Testis (tissue), 5 donors: ENCODE measurements around the gene ITIH3. TPM values are rescaled to one million over a fixed set of nuclear protein-coding genes. Genes with fewer than 3 reads are reported as not detected.

ENCODE experiments used
- DNase-seq: peaks from one replicate; pipeline ENCODE4 v3.0.0-alpha.2; 2019
- H3K27ac ChIP-seq, 2 donors: fragments of 200-600 bp; sonication (generic); one replicate each; pipeline ENCODE4 v1.5.1; 2019
- H3K27me3 ChIP-seq: fragments of 200-600 bp; sonication (generic); one replicate; pipeline ENCODE4 v1.5.1; 2019
- H3K36me3 ChIP-seq: fragments of 200-600 bp; sonication (generic); one replicate; pipeline ENCODE4 v1.5.1; 2017; ENCODE audit warnings: low read depth; ENCODE audit errors: missing control alignments
- H3K4me1 ChIP-seq: fragments of 200-600 bp; sonication (generic); one replicate; pipeline ENCODE4 v1.5.1; 2019
- H3K4me3 ChIP-seq, 2 donors: fragments of 200-600 bp; sonication (generic); one replicate each; pipeline ENCODE4 v1.5.1; 2017 to 2019
- H3K9me3 ChIP-seq: fragments of 200-600 bp; sonication (generic); one replicate; pipeline ENCODE4 v1.5.1; 2017
- CTCF ChIP-seq, 3 experiments: fragments of 450-650 bp in 2 of 3; fragments of 200-600 bp in 1 of 3; sonication (generic) in 1 of 3; IDR thresholded peaks; one replicate each; pipeline ENCODE4 v1.5.1; 2016 to 2019; ENCODE audit warnings: antibody characterized with exemption in 3 of 3, mild to moderate bottlenecking in 2 of 3, moderate library complexity in 1 of 3
- POLR2A ChIP-seq: fragments of 450-650 bp; IDR thresholded peaks from one replicate; pipeline ENCODE4 v1.6.1; 2017; ENCODE audit warnings: antibody characterized with exemption, mild to moderate bottlenecking, moderate library complexity
- WGBS, 2 donors: methylation state at CpG; one replicate each; pipeline ENCODE4 v1.1.5; 2018; 5-methylcytosine and 5-hydroxymethylcytosine counted together
- intact Hi-C: fragments of 100-400 bp; cut with DNase I; formaldehyde crosslinking; loops from one replicate; pipeline ENCODE4 v1.15.1; 2023; ENCODE audit warnings: low total_unique reads
- long read RNA-seq, 2 donors: transcript quantifications; one replicate each; lab custom pipeline, GENCODE V29; 2026
- polyA plus RNA-seq: library from polyadenylated mRNA; stranded (reverse); fragments of 350-450 nt; fragmentation: Illumina TruSeq; extraction: RNeasy Lipid Tissue Mini Kit (QIAGEN cat#74804); gene quantifications from one replicate; pipeline ENCODE4 v1.2.3, GENCODE V29; 2014; ENCODE audit warnings: low read depth, low replicate concordance; ENCODE audit not compliant: insufficient read depth
- total RNA-seq, 2 donors: library from RNA; depleted of rRNA; stranded (reverse); fragments of >200 nt; gene quantifications; one replicate each; pipeline ENCODE4 v1.2.3, GENCODE V29; 2016

The ITIH3 gene
- total RNA-seq (1 to 10 TPM; 5.4 to 6.3 TPM), polyA plus RNA-seq (9.9 TPM)
- long read RNA-seq, donor 1, partial matches to known transcripts = 0 of 1 reads
- long read RNA-seq, donor 1, other reads (novel, unspliced or antisense) = 0 of 1 reads
- long read RNA-seq, donor 2 = 0 reads

GRCh38 chr3:52794612-52795099 is at the start of gene ITIH3:
Gene ITIH3, plus strand, starts transcription at chr3:52794796. Its CDS starts 8 bp downstream, at chr3:52794804.
- 87 to 88% methylated on average over 7 to 10 of the region's 10 CpGs for WGBS, 2 donors
- no peaks in the 10 kb centered on the region for H3K9me3 ChIP-seq
- no peaks in the 10 kb centered on the region for H3K4me1 ChIP-seq
- H3K27me3 ChIP-seq = no peaks in the 10 kb centered on the region
- no peaks in the 10 kb centered on the region for H3K36me3 ChIP-seq
- no peak within 1 kb of the TSS for H3K27ac ChIP-seq
- no peak within 1 kb of the TSS for H3K4me3 ChIP-seq
- intact Hi-C loops = no loop called here
- DNase-seq = no peak
- TF ChIP-seq POLR2A (no peak), CTCF (IDR thresholded peaks at IDR 0.05) (no peak)

GRCh38 chr3:52752045-52752660 is 42.4 kb upstream of the ITIH3 start:
- DNase-seq = no peak
- no peak for TF ChIP-seq CTCF (IDR thresholded peaks at IDR 0.05)
- Histone ChIP-seq H3K27ac (no peak overlapping the region), H3K4me1 (peaks cover 8% of the 10 kb centered on the region), H3K9me3 (no peaks in the 10 kb centered on the region), H3K4me3 (no peak overlapping the region), H3K36me3 (no peaks in the 10 kb centered on the region), H3K27me3 (no peaks in the 10 kb centered on the region)
- WGBS, 2 donors = 89 to 93% methylated on average over 3 of the region's 3 CpGs
- intact Hi-C loops = no loop called here

GRCh38 chr3:52754373-52754772 is 40.2 kb upstream of the ITIH3 start:
- H3K27me3 ChIP-seq = no peaks in the 10 kb centered on the region
- TF ChIP-seq POLR2A = no peak
- no peak for TF ChIP-seq CTCF (IDR thresholded peaks at IDR 0.05)
- H3K27ac ChIP-seq = no peak overlapping the region
- 91 to 93% methylated on average over 4 of the region's 4 CpGs for WGBS, 2 donors
- H3K36me3 ChIP-seq = no peaks in the 10 kb centered on the region
- no peak for DNase-seq
- H3K4me3 ChIP-seq = no peak overlapping the region
- H3K9me3 ChIP-seq = no peaks in the 10 kb centered on the region
- H3K4me1 ChIP-seq = peaks cover 8% of the 10 kb centered on the region
- intact Hi-C loops = no loop called here

- 95 to 96% methylated on average over 1 of the region's 1 CpG for WGBS, 2 donors
- no peak for TF ChIP-seq CTCF (IDR thresholded peaks at IDR 0.05)
- no peak for TF ChIP-seq POLR2A
- no peaks in the 10 kb centered on the region for H3K9me3 ChIP-seq
- intact Hi-C loops = no loop called here
- no peaks in the 10 kb centered on the region for H3K27me3 ChIP-seq
- H3K36me3 ChIP-seq = no peaks in the 10 kb centered on the region
- no peak overlapping the region for H3K4me3 ChIP-seq
- H3K4me1 ChIP-seq = peaks cover 8% of the 10 kb centered on the region
- H3K27ac ChIP-seq = no peak overlapping the region
- DNase-seq = no peak
These were observed 38.5 kb upstream of the ITIH3 start for GRCh38 chr3:52756141-52756540.

- H3K27me3 ChIP-seq = no peaks in the 10 kb centered on the region
These were observed 31.1 kb upstream of the ITIH3 start for GRCh38 chr3:52763466-52763865.

More at GRCh38 chr3:52763466-52763865, 31.1 kb upstream of the ITIH3 start:
- Histone ChIP-seq H3K36me3 (no peaks in the 10 kb centered on the region), H3K9me3 (no peaks in the 10 kb centered on the region), H3K27ac (peak overlapping the region; percentile 63 to 66), H3K4me3 (no peak overlapping the region), H3K4me1 (peaks cover 25% of the 10 kb centered on the region)
- peak; percentile 66 for DNase-seq
- TF ChIP-seq CTCF (IDR thresholded peaks at IDR 0.05) (no peak), POLR2A (no peak)
- WGBS, 2 donors = 55 to 77% methylated on average over 2 of the region's 2 CpGs
- intact Hi-C loops = no loop called here
